Sigmoid colon (tissue), 7 donors: ENCODE data around the gene DNPH1. TPM values are rescaled to one million over a fixed set of nuclear protein-coding genes. Genes with fewer than 3 reads are reported as not detected.

Source experiments
- DNase-seq: peaks from one replicate; pipeline ENCODE4 v3.0.0-alpha.2; 2019
- H3K27ac ChIP-seq, 4 donors: fragments of 200-600 bp; sonication (generic); one replicate each; pipeline ENCODE4 v1.5.1; 2016 to 2019; ENCODE audit warnings: mild to moderate bottlenecking in 1 of 4
- H3K27me3 ChIP-seq, 3 donors: fragments of 200-600 bp; sonication (generic); one replicate each; pipeline ENCODE4 v1.5.1; 2019; ENCODE audit warnings: mild to moderate bottlenecking in 1 of 3
- H3K36me3 ChIP-seq, 4 donors: fragments of 200-600 bp; sonication (generic); one replicate each; pipeline ENCODE4 v1.5.1; 2016 to 2019
- H3K4me1 ChIP-seq, 4 donors: fragments of 200-600 bp; sonication (generic); one replicate each; pipeline ENCODE4 v1.5.1; 2017 to 2019
- H3K4me3 ChIP-seq, 4 donors: fragments of 200-600 bp; sonication (generic); one replicate each; pipeline ENCODE4 v1.5.1; 2017 to 2019; ENCODE audit warnings: mild to moderate bottlenecking in 2 of 4, moderate library complexity in 1 of 4
- H3K9me3 ChIP-seq, 4 donors: fragments of 200-600 bp in 3 of 4; sonication (generic) in 3 of 4; one replicate each; pipeline versions ENCODE4 v1.5.1 to v1.6.1; 2013 to 2019
- CTCF ChIP-seq, 4 experiments: fragments of 450-650 bp in 3 of 4; fragments of 200-600 bp in 1 of 4; IDR thresholded peaks; one replicate each; pipeline ENCODE4 v1.5.1; 2016 to 2019; ENCODE audit warnings: antibody characterized with exemption in 4 of 4, mild to moderate bottlenecking in 3 of 4, moderate library complexity in 2 of 4
- EP300 ChIP-seq, 4 donors: sonication (generic); formaldehyde crosslinking; IDR thresholded peaks; one replicate each; pipeline ENCODE4 v1.6.1; 2017; ENCODE audit warnings: antibody characterized with exemption in 4 of 4
- POLR2A ChIP-seq, 2 donors: fragments of 450-650 bp; IDR thresholded peaks; one replicate each; pipeline ENCODE4 v1.6.1; 2016; ENCODE audit warnings: antibody characterized with exemption in 2 of 2, mild to moderate bottlenecking in 2 of 2, moderate library complexity in 2 of 2
- POLR2AphosphoS5 ChIP-seq, 4 donors: sonication (generic); formaldehyde crosslinking; IDR thresholded peaks; one replicate each; pipeline ENCODE4 v1.6.1; 2017; ENCODE audit warnings: antibody characterized with exemption in 4 of 4
- WGBS, 2 donors: extraction: QIAGEN DNeasy Blood & Tissue Kit; methylation state at CpG; one replicate each; pipeline ENCODE4 v1.1.7; 2013; 5-methylcytosine and 5-hydroxymethylcytosine counted together
- intact Hi-C: fragments of 100-400 bp; cut with DNase I; formaldehyde crosslinking; loops from one replicate; pipeline ENCODE4 v1.15.1; 2023
- polyA plus RNA-seq, 3 donors: library from polyadenylated mRNA; stranded (reverse); fragments of 200-250 nt; gene quantifications; one replicate each; pipeline ENCODE4 v1.2.3, GENCODE V29; 2013
- total RNA-seq, 4 donors: library from RNA; depleted of rRNA; stranded (reverse); fragments of >200 nt; gene quantifications; one replicate each; pipeline ENCODE4 v1.1.0, GENCODE V29; 2016
- donor health status: healthy with polysubstance abuse.
- donor health status: Bipolar disorder and iron deficiency.
- donor health status: healthy.

The DNPH1 gene
- total and polyA plus RNA-seq, 7 donors: 32.1 to 188 (median 96.0) TPM

GRCh38 chr6:43216200-43216599, 13.1 kb downstream of the DNPH1 start:
- DNase-seq: no peak
- Histone ChIP-seq H3K27ac (no peak overlapping the region), H3K4me3 (no peak overlapping the region), H3K9me3 (no peaks in the 10 kb centered on the region), H3K27me3 (no peaks in the 10 kb centered on the region), H3K4me1 (no peaks in the 10 kb centered on the region), H3K36me3 (peaks cover 0 to 77% (median 16%) of the 10 kb centered on the region in 4 donors)
- intact Hi-C loops: no loop called here
- 93 to 95% methylated on average over 12 of the region's 12 CpGs for WGBS, 2 donors
- TF ChIP-seq POLR2AphosphoS5 (IDR thresholded peaks at IDR 0.05) (no peak), EP300 (IDR thresholded peaks at IDR 0.05) (no peak), POLR2A (IDR thresholded peaks at IDR 0.05) (no peak), CTCF (IDR thresholded peaks at IDR 0.05) (no peak)

GRCh38 chr6:43215066-43215465, 14.2 kb downstream of the DNPH1 start:
- intact Hi-C loops: no loop called here
- Histone ChIP-seq H3K4me1 (no peaks in the 10 kb centered on the region), H3K27me3 (no peaks in the 10 kb centered on the region), H3K36me3 (peaks cover 0 to 66% (median 16%) of the 10 kb centered on the region in 4 donors), H3K27ac (no peak overlapping the region), H3K4me3 (no peak overlapping the region), H3K9me3 (no peaks in the 10 kb centered on the region)
- WGBS, 2 donors: 96 to 98% methylated on average over 8 of the region's 8 CpGs
- DNase-seq: no peak
- no peak for TF ChIP-seq POLR2A (IDR thresholded peaks at IDR 0.05)
- TF ChIP-seq EP300 (IDR thresholded peaks at IDR 0.05): no peak
- TF ChIP-seq CTCF (IDR thresholded peaks at IDR 0.05): no peak
- no peak for TF ChIP-seq POLR2AphosphoS5 (IDR thresholded peaks at IDR 0.05)

GRCh38 chr6:43213431-43213830, 15.8 kb downstream of the DNPH1 start:
- Histone ChIP-seq H3K9me3 (no peaks in the 10 kb centered on the region), H3K27ac (no peak overlapping the region), H3K4me1 (no peaks in the 10 kb centered on the region), H3K4me3 (no peak overlapping the region), H3K27me3 (no peaks in the 10 kb centered on the region), H3K36me3 (peaks cover 0 to 59% (median 16%) of the 10 kb centered on the region in 4 donors)
- intact Hi-C loops: no loop called here
- 91% methylated on average over 11 of the region's 11 CpGs for WGBS, 2 donors
- no peak for TF ChIP-seq CTCF (IDR thresholded peaks at IDR 0.05)
- TF ChIP-seq POLR2AphosphoS5 (IDR thresholded peaks at IDR 0.05): no peak
- TF ChIP-seq POLR2A (IDR thresholded peaks at IDR 0.05): no peak
- no peak for TF ChIP-seq EP300 (IDR thresholded peaks at IDR 0.05)
- DNase-seq: no peak

GRCh38 chr6:43211955-43212354, 17.3 kb downstream of the DNPH1 start:
- Histone ChIP-seq H3K4me3 (no peak overlapping the region), H3K27ac (no peak overlapping the region), H3K27me3 (no peaks in the 10 kb centered on the region), H3K36me3 (peaks cover 0 to 47% (median 16%) of the 10 kb centered on the region in 4 donors), H3K9me3 (no peaks in the 10 kb centered on the region), H3K4me1 (no peaks in the 10 kb centered on the region)
- 15 to 46% methylated on average over 1 of the region's 1 CpG for WGBS, 2 donors
- TF ChIP-seq CTCF (IDR thresholded peaks at IDR 0.05) (no peak), POLR2AphosphoS5 (IDR thresholded peaks at IDR 0.05) (no peak), EP300 (IDR thresholded peaks at IDR 0.05) (no peak), POLR2A (IDR thresholded peaks at IDR 0.05) (no peak)
- DNase-seq: no peak
- intact Hi-C loops: no loop called here

- intact Hi-C loops: no loop called here
- H3K4me3 ChIP-seq: no peak overlapping the region
- H3K9me3 ChIP-seq: no peaks in the 10 kb centered on the region
- peaks cover 0 to 49% (median 8%) of the 10 kb centered on the region in 4 donors for H3K36me3 ChIP-seq
- no peaks in the 10 kb centered on the region for H3K27me3 ChIP-seq
- DNase-seq: no peak
- H3K27ac ChIP-seq: no peak overlapping the region
- TF ChIP-seq POLR2AphosphoS5 (IDR thresholded peaks at IDR 0.05) (no peak), CTCF (IDR thresholded peaks at IDR 0.05) (no peak), EP300 (IDR thresholded peaks at IDR 0.05) (no peak)
- H3K4me1 ChIP-seq: no peaks in the 10 kb centered on the region
- 86 to 95% methylated on average over 2 of the region's 2 CpGs for WGBS, 2 donors
Measured at GRCh38 chr6:43207286-43207685, 22.0 kb downstream of the DNPH1 start.
